Esophagus muscularis mucosa (tissue), 4 donors: ENCODE measurements around the gene RPS17.
"Not testable (repeated sequence)": the region's sequence is repeated elsewhere in the genome, so short reads cannot be mapped to it uniquely, and the experiment has no call there.

Experiments
- EP300 ChIP-seq: sonication (generic); formaldehyde crosslinking; IDR thresholded peaks from one replicate; pipeline ENCODE4 v1.6.1; 2017; ENCODE audit warnings: antibody characterized with exemption
- POLR2A ChIP-seq: fragments of 450-650 bp; IDR thresholded peaks from one replicate; pipeline ENCODE4 v1.6.1; 2017; ENCODE audit warnings: antibody characterized with exemption, moderate library complexity, mild to moderate bottlenecking, low read depth
- POLR2AphosphoS5 ChIP-seq, 2 donors: sonication (generic); formaldehyde crosslinking; IDR thresholded peaks; one replicate each; pipeline ENCODE4 v1.6.1; 2017; ENCODE audit warnings: antibody characterized with exemption in 2 of 2
- TF ChIP-seq, protein P1 (sequence below), 3 experiments: fragments of 200-600 bp in 2 of 3; fragments of 450-650 bp in 1 of 3; sonication (generic) in 2 of 3; IDR thresholded peaks; one replicate each; pipeline ENCODE4 v1.5.1; 2017 to 2019; ENCODE audit warnings: antibody characterized with exemption in 3 of 3, mild to moderate bottlenecking in 2 of 3, moderate library complexity in 1 of 3

- not testable (repeated sequence) for TF ChIP-seq POLR2A; POLR2AphosphoS5 (IDR thresholded peaks at IDR 0.05); EP300
- TF ChIP-seq, protein P1, sequence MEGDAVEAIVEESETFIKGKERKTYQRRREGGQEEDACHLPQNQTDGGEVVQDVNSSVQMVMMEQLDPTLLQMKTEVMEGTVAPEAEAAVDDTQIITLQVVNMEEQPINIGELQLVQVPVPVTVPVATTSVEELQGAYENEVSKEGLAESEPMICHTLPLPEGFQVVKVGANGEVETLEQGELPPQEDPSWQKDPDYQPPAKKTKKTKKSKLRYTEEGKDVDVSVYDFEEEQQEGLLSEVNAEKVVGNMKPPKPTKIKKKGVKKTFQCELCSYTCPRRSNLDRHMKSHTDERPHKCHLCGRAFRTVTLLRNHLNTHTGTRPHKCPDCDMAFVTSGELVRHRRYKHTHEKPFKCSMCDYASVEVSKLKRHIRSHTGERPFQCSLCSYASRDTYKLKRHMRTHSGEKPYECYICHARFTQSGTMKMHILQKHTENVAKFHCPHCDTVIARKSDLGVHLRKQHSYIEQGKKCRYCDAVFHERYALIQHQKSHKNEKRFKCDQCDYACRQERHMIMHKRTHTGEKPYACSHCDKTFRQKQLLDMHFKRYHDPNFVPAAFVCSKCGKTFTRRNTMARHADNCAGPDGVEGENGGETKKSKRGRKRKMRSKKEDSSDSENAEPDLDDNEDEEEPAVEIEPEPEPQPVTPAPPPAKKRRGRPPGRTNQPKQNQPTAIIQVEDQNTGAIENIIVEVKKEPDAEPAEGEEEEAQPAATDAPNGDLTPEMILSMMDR (IDR thresholded peaks at IDR 0.05), result not testable (repeated sequence)
These were observed 32.6 kb downstream of the RPS17 start for GRCh38 chr15:82507693-82508092.
